GM23248 (cell line): ENCODE results near the gene SEPSECS. TPM values are rescaled to one million over a fixed set of nuclear protein-coding genes. Genes with fewer than 3 reads are reported as not detected.
A peak's percentile ranks its signal among the peaks of the same experiment; 100 is the strongest.

Experiments used
- DNase-seq: peaks from one replicate; pipeline ENCODE4 v3.0.0-alpha.2; 2015
- H2AFZ ChIP-seq: fragments of 200-600 bp; sonication (generic); 2 replicates; pipeline ENCODE4 v1.6.1; 2016; ENCODE audit warnings: antibody characterized with exemption
- H3F3A ChIP-seq: fragments of 200-600 bp; sonication (generic); 2 replicates; pipeline ENCODE4 v1.6.1; 2016; ENCODE audit warnings: mild to moderate bottlenecking, antibody characterized with exemption, mixed run types; ENCODE audit not compliant: insufficient read depth
- H3K27ac ChIP-seq: fragments of 200-600 bp; sonication (generic); 2 replicates; pipeline ENCODE4 v1.5.1; 2016; ENCODE audit warnings: mild to moderate bottlenecking
- H3K27me3 ChIP-seq: fragments of 200-600 bp; sonication (generic); replicated peaks from 2 replicates; pipeline ENCODE4 v1.6.1; 2016; ENCODE audit warnings: mild to moderate bottlenecking; ENCODE audit not compliant: insufficient read depth
- H3K36me3 ChIP-seq: fragments of 200-600 bp; sonication (generic); 2 replicates; pipeline ENCODE4 v1.6.1; 2016; ENCODE audit warnings: low read depth, mild to moderate bottlenecking
- H3K4me1 ChIP-seq: fragments of 200-600 bp; sonication (generic); 2 replicates; pipeline ENCODE4 v1.6.1; 2016; ENCODE audit warnings: mild to moderate bottlenecking; ENCODE audit not compliant: insufficient read depth
- H3K4me2 ChIP-seq: fragments of 200-600 bp; sonication (generic); one replicate; pipeline ENCODE4 v1.6.1; 2016; ENCODE audit warnings: mild to moderate bottlenecking; ENCODE audit not compliant: unreplicated experiment
- H3K4me3 ChIP-seq: fragments of 200-600 bp; sonication (generic); 2 replicates; pipeline ENCODE4 v1.5.1; 2016; ENCODE audit warnings: mild to moderate bottlenecking
- H3K79me2 ChIP-seq: fragments of 200-600 bp; sonication (generic); 2 replicates; pipeline ENCODE4 v1.6.1; 2016; ENCODE audit warnings: mild to moderate bottlenecking; ENCODE audit not compliant: insufficient read depth
- H3K9ac ChIP-seq: fragments of 200-600 bp; sonication (generic); 2 replicates; pipeline ENCODE4 v1.6.1; 2016; ENCODE audit warnings: mild to moderate bottlenecking
- H3K9me2 ChIP-seq: fragments of 200-600 bp; sonication (generic); 2 replicates; pipeline ENCODE4 v1.6.1; 2016; ENCODE audit warnings: mixed run types, mild to moderate bottlenecking, moderate library complexity; ENCODE audit not compliant: insufficient read depth
- H3K9me3 ChIP-seq: fragments of 200-600 bp; sonication (generic); one replicate; pipeline ENCODE4 v1.6.1; 2017; ENCODE audit warnings: low read depth
- H4K20me1 ChIP-seq: fragments of 200-600 bp; sonication (generic); 2 replicates; pipeline ENCODE4 v1.6.0; 2016; ENCODE audit not compliant: insufficient read depth
- EZH2 ChIP-seq: fragments of 200-600 bp; sonication (generic); IDR thresholded peaks from 2 replicates; pipeline ENCODE4 v1.6.1; 2018; ENCODE audit warnings: antibody characterized with exemption, mild to moderate bottlenecking; ENCODE audit not compliant: insufficient read depth, poor library complexity, severe bottlenecking
- EZH2phosphoT487 ChIP-seq: fragments of 200-600 bp; sonication (generic); IDR thresholded peaks from 2 replicates; pipeline ENCODE4 v1.6.1; 2018; ENCODE audit warnings: antibody characterized with exemption, moderate library complexity, mild to moderate bottlenecking, low read depth; ENCODE audit not compliant: insufficient read depth
- WGBS, 2 experiments: methylation state at CpG; one replicate each; pipeline ENCODE4 v1.1.6; 2015 to 2017; ENCODE audit warnings: low lambda C conversion rate in 2 of 2, low coverage in 1 of 2; ENCODE audit errors: missing lambda C conversion rate in 2 of 2; 5-methylcytosine and 5-hydroxymethylcytosine counted together
- in situ Hi-C: fragments of 300-500 bp; cut with MboI; formaldehyde crosslinking; loops from 2 replicates; pipeline ENCODE4 v1.15.0; 2020
- polyA plus RNA-seq: library from polyadenylated mRNA; unstranded; fragments of >200 nt; fragmentation: Nextera tagmentation; extraction: Ambion mirVana; gene quantifications from 2 replicates; pipeline ENCODE4 v1.2.1, GENCODE V29; 2016
- total RNA-seq: library from RNA; depleted of rRNA; stranded (reverse); fragments of >200 nt; shearing (Covaris generic); gene quantifications from 2 replicates; pipeline ENCODE4 v1.2.3, GENCODE V29; 2014

SEPSECS gene
- total and polyA plus RNA-seq, 2 experiments from 2014 or later: 4.9 TPM

DNA sequence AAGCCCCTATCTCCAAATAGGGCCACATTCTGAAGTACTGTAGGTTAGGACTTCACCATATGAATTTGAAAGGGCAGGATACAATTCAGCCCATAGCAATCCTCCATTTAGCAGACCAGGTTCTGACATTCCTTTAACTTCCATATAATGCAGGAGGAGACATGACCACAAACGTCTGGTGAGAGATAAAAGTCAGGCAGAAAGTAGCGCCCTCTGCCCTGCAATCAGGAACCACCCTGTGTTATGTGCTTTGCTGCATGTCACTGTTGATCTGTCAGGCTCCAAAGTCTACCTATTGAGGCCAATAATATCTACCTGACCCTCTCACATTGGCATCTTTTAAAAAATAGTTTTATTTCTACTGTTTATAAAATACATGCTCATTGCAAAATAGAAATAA, 30.2 kb upstream of the SEPSECS start:
- H3K4me1 ChIP-seq: no peaks in the 10 kb centered on the region
- no peaks in the 10 kb centered on the region for H3K79me2 ChIP-seq
- 52 to 60% methylated on average over 2 of the region's 2 CpGs for WGBS, 2 experiments
- no peak overlapping the region for H3K4me2 ChIP-seq
- in situ Hi-C loops: loop anchor here (25.0 kb wide), 1 partner anchor 172 kb away; no protein-coding TSS in a partner anchor
- DNase-seq: no peak
- no peaks in the 10 kb centered on the region for H3K9me2 ChIP-seq
- no peak overlapping the region for H3K27ac ChIP-seq
- no peak for TF ChIP-seq EZH2
- no peaks in the 10 kb centered on the region for H3K36me3 ChIP-seq
- H2AFZ ChIP-seq: no peak overlapping the region
- H3K9ac ChIP-seq: no peak overlapping the region
- H3F3A ChIP-seq: no peaks in the 10 kb centered on the region
- H3K9me3 ChIP-seq: no peaks in the 10 kb centered on the region
- no peaks in the 10 kb centered on the region for H4K20me1 ChIP-seq
- H3K4me3 ChIP-seq: no peak overlapping the region
- no peaks in the 10 kb centered on the region for H3K27me3 ChIP-seq

DNA sequence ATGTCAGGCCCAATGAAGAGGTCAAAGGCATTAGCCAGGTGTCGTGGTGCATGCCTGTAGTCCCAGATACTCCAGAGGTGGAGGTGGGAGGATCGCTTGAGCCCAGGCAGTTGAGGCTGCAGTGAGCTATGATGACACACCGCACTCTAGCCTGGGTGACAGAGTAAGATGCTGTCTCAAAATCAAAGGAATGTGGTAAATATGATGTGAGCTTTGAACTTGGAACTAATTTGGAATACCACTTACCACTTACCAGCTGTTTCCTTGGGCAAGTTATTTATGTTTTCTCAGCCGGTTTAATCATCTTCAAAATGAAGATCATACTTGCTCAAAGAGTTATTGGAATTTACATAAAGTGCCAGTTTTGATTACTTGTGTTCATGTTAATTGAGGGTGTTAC, 23.8 kb upstream of the SEPSECS start:
- H3K79me2 ChIP-seq: no peaks in the 10 kb centered on the region
- WGBS, 2 experiments: 82 to 83% methylated on average over 4 of the region's 4 CpGs
- in situ Hi-C loops: loop anchor here (25.0 kb wide), 1 partner anchor 178 kb away; no protein-coding TSS in a partner anchor

DNA sequence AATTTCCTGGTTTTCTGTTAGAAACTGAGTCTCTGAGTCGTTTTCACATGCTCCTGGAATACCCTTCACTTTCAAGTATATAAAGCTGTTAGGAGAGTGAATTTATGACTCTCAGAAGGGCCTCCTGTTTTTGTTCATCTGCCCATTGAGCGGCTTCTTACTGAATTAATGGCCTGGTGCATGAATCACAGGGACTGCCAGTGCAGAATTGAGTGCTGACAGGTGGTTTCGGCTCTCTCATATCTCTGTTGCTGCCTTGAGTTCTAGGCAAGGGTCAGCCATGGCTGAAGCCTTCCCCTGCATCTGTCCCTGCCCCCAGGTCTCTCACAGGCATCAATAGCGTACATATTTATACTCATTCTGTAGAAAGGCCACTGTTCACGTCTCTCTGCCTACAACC, 22.7 kb upstream of the SEPSECS start:
- 75 to 78% methylated on average over 5 of the region's 5 CpGs for WGBS, 2 experiments
- in situ Hi-C loops: loop anchor here (25.0 kb wide), 1 partner anchor 179 kb away; no protein-coding TSS in a partner anchor

More for the DNA sequence above, 23.8 kb upstream of the SEPSECS start:
- Histone ChIP-seq H3K4me3 (no peak overlapping the region), H3K36me3 (no peaks in the 10 kb centered on the region), H3K27me3 (no peaks in the 10 kb centered on the region), H3K9me3 (no peaks in the 10 kb centered on the region), H4K20me1 (no peaks in the 10 kb centered on the region), H3F3A (no peaks in the 10 kb centered on the region), H3K4me1 (no peaks in the 10 kb centered on the region), H3K27ac (no peak overlapping the region), H3K4me2 (no peak overlapping the region), H3K9ac (no peak overlapping the region), H3K9me2 (no peaks in the 10 kb centered on the region), H2AFZ (no peak overlapping the region)
- no peak for DNase-seq
- no peak for TF ChIP-seq EZH2
- no peak for TF ChIP-seq EZH2phosphoT487

DNA sequence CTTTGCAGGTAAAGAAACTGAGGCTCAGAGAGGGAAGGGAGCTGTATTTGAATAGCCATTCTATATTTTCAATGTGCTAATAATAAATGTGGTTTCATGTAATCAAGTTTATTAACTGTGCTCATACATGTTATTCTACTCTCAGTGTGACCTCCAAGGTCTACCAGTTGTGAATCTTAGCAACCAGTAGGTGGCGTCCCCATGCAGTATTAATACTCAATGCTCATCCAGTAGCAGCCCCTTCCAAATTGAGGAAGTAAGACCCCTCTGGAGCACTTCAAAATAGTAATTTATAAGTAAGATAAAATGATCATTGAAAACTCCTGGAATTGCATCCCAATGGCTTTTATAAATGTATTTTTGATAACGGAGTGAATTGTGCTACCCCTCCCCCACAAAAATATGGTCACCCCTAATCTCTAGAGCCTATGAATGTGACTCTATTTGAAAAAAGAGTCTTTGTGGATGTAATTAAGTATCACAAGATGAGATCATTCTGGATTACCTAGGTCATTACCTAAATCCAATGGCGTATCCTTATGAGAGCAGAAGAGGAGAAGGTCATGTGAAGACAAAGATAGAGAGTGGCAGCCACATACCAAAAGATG, 20.4 kb upstream of the SEPSECS start:
- H2AFZ ChIP-seq: no peak overlapping the region
- H3F3A ChIP-seq: no peaks in the 10 kb centered on the region
- H3K36me3 ChIP-seq: no peaks in the 10 kb centered on the region
- no peak overlapping the region for H3K9ac ChIP-seq
- in situ Hi-C loops: loop anchor here (25.0 kb wide), 1 partner anchor 182 kb away; no protein-coding TSS in a partner anchor
- H3K9me2 ChIP-seq: no peaks in the 10 kb centered on the region
- H3K4me1 ChIP-seq: no peaks in the 10 kb centered on the region
- no peaks in the 10 kb centered on the region for H3K27me3 ChIP-seq
- no peaks in the 10 kb centered on the region for H4K20me1 ChIP-seq
- TF ChIP-seq EZH2 (no peak), EZH2phosphoT487 (no peak)
- no peak overlapping the region for H3K27ac ChIP-seq
- no peak overlapping the region for H3K4me3 ChIP-seq
- WGBS, 2 experiments: 63 to 65% methylated on average over 3 of the region's 3 CpGs
- H3K9me3 ChIP-seq: no peaks in the 10 kb centered on the region
- no peak overlapping the region for H3K4me2 ChIP-seq
- no peaks in the 10 kb centered on the region for H3K79me2 ChIP-seq
- DNase-seq: peak; percentile 74

More for the DNA sequence above, 22.7 kb upstream of the SEPSECS start:
- no peaks in the 10 kb centered on the region for H3K27me3 ChIP-seq
- no peak overlapping the region for H3K9ac ChIP-seq
- no peaks in the 10 kb centered on the region for H3K36me3 ChIP-seq
- no peaks in the 10 kb centered on the region for H3K79me2 ChIP-seq
- no peaks in the 10 kb centered on the region for H3F3A ChIP-seq
- DNase-seq: no peak
- H3K27ac ChIP-seq: no peak overlapping the region
- no peaks in the 10 kb centered on the region for H3K9me2 ChIP-seq
- no peaks in the 10 kb centered on the region for H3K4me1 ChIP-seq
- no peaks in the 10 kb centered on the region for H3K9me3 ChIP-seq
- H4K20me1 ChIP-seq: no peaks in the 10 kb centered on the region
- no peak overlapping the region for H3K4me2 ChIP-seq
- no peak overlapping the region for H2AFZ ChIP-seq
- TF ChIP-seq EZH2phosphoT487 (no peak), EZH2 (no peak)
- H3K4me3 ChIP-seq: no peak overlapping the region
